GM23338 (cell line): ENCODE results near the gene SPDYE2B.
"Not testable (repeated sequence)": the region's sequence is repeated elsewhere in the genome, so short reads cannot be mapped to it uniquely, and the experiment has no call there.

Experiments used
- CTCF ChIP-seq, 2 experiments: fragments of 200-600 bp in 1 of 2; sonication (generic) in 1 of 2; conservative IDR thresholded peaks; 2 replicates each; pipeline versions ENCODE4 v1.5.1 to v1.6.1; 2016 to 2017; ENCODE audit warnings: antibody characterized with exemption in 2 of 2, low read depth in 2 of 2, mild to moderate bottlenecking in 2 of 2, moderate library complexity in 1 of 2
- EZH2 ChIP-seq: fragments of 200-600 bp; sonication (generic); IDR thresholded peaks from one replicate; pipeline ENCODE4 v1.8.0; 2017; ENCODE audit warnings: antibody characterized with exemption, mild to moderate bottlenecking, low read depth; ENCODE audit not compliant: unreplicated experiment
- POLR2AphosphoS5 ChIP-seq: IDR thresholded peaks from 2 replicates; pipeline ENCODE4 v1.6.1; 2016; ENCODE audit warnings: antibody characterized with exemption, low read depth

- TF ChIP-seq POLR2AphosphoS5; CTCF (conservative IDR thresholded peaks at IDR 0.05; ENCODE audit: low read depth in 2 of 2); EZH2: not testable (repeated sequence)
These were observed 23.4 kb downstream of the SPDYE2B start for GRCh38 chr7:102673447-102674067.
